Prostate gland (tissue), 2 donors: Measurements from ENCODE around the gene ANKRD11. TPM values are rescaled to one million over a fixed set of nuclear protein-coding genes. Genes with fewer than 3 reads are reported as not detected.

Source experiments
- DNase-seq: peaks from one replicate; pipeline ENCODE4 v3.0.0-alpha.2; 2019; ENCODE audit warnings: low spot score
- H3K27ac ChIP-seq, 2 donors: fragments of 200-600 bp; sonication (generic); 2 replicates each; pipeline ENCODE4 v1.5.1; 2017 to 2019
- H3K27me3 ChIP-seq: fragments of 200-600 bp; sonication (generic); replicated peaks from 2 replicates; pipeline ENCODE4 v1.5.1; 2019; ENCODE audit not compliant: insufficient read depth
- H3K36me3 ChIP-seq, 2 donors: fragments of 200-600 bp; sonication (generic); 1 replicate in 1 of 2; 2 replicates in 1 of 2; pipeline versions ENCODE4 v1.5.1 to v1.8.1; 2017 to 2019
- H3K4me1 ChIP-seq: fragments of 200-600 bp; sonication (generic); replicated peaks from 2 replicates; pipeline ENCODE4 v1.5.1; 2019
- H3K4me3 ChIP-seq, 2 donors: fragments of 200-600 bp; sonication (generic); 2 replicates each; pipeline ENCODE4 v1.5.1; 2017 to 2019
- H3K9me3 ChIP-seq: fragments of 200-600 bp; sonication (generic); 2 replicates; pipeline ENCODE4 v1.5.1; 2017
- POLR2A ChIP-seq: fragments of 450-650 bp; IDR thresholded peaks from one replicate; pipeline ENCODE4 v1.6.1; 2016; ENCODE audit warnings: antibody characterized with exemption, mild to moderate bottlenecking
- POLR2AphosphoS5 ChIP-seq: sonication (generic); formaldehyde crosslinking; IDR thresholded peaks from one replicate; pipeline ENCODE4 v1.6.1; 2017; ENCODE audit warnings: antibody characterized with exemption
- WGBS: methylation state at CpG from one replicate; pipeline ENCODE4 v1.1.5; 2018; 5-methylcytosine and 5-hydroxymethylcytosine counted together
- intact Hi-C: fragments of 100-400 bp; cut with DNase I; formaldehyde crosslinking; loops from one replicate; pipeline ENCODE4 v1.14.2; 2022
- total RNA-seq, 2 donors: library from RNA; depleted of rRNA; stranded (reverse); fragments of >200 nt; gene quantifications; one replicate each; pipeline ENCODE4 v1.1.0, GENCODE V29; 2016
- TF ChIP-seq, protein P1 (sequence below), 4 experiments: fragments of 200-600 bp in 2 of 4; fragments of 450-650 bp in 2 of 4; sonication (generic) in 2 of 4; IDR thresholded peaks; 1 replicate in 3 of 4; 2 replicates in 1 of 4; pipeline ENCODE4 v1.5.1; 2016 to 2019; ENCODE audit warnings: antibody characterized with exemption in 4 of 4, mild to moderate bottlenecking in 2 of 4, moderate library complexity in 2 of 4

The ANKRD11 gene
- total RNA-seq, 2 donors from 2014 or later: 66.2 to 143 TPM

DNA sequence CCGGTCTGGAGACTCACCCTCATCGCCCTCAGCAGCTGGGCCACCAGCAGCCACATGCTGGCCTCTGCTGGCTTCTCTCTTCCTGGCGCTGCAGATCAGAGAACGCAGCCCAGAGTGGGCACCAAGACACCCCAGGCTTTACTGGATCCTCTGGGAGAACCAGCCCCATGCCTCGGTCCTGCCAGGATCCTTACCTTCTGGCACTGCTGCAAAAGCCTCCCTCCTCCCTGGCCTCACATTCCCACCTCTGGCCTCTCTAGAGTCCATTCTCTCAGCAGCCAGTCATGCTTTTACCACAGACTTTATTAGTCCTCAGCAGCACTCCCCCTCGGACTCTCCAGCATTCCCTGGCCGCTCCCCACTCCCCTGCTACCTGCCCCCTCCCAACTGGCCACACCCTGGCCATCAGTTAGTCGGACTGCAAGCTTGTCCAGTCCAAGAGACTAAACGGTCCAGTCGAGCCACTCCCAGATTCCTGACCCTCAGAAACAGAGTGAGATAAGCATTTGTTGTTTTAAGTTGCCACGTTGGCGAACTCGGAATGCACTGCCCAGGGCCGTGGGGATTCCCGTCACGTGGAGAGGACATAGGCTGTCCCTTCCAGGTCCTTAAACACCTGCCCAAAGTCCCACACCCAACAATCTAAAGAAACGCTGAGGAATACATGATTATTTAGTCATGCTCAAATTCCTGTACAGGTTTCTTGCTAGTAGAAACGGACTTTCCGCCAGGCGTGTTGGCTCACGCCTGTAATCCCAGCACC, 11.9 kb upstream of the ANKRD11 start:
- DNase-seq: peak; percentile 29
- Histone ChIP-seq H3K4me1 (peaks cover 6% of the 10 kb centered on the region), H3K9me3 (no peaks in the 10 kb centered on the region), H3K27me3 (no peaks in the 10 kb centered on the region), H3K36me3 (no peaks in the 10 kb centered on the region), H3K27ac (no peak overlapping the region), H3K4me3 (no peak overlapping the region)
- TF ChIP-seq POLR2A (no peak), POLR2AphosphoS5 (no peak)
- TF ChIP-seq, protein P1, sequence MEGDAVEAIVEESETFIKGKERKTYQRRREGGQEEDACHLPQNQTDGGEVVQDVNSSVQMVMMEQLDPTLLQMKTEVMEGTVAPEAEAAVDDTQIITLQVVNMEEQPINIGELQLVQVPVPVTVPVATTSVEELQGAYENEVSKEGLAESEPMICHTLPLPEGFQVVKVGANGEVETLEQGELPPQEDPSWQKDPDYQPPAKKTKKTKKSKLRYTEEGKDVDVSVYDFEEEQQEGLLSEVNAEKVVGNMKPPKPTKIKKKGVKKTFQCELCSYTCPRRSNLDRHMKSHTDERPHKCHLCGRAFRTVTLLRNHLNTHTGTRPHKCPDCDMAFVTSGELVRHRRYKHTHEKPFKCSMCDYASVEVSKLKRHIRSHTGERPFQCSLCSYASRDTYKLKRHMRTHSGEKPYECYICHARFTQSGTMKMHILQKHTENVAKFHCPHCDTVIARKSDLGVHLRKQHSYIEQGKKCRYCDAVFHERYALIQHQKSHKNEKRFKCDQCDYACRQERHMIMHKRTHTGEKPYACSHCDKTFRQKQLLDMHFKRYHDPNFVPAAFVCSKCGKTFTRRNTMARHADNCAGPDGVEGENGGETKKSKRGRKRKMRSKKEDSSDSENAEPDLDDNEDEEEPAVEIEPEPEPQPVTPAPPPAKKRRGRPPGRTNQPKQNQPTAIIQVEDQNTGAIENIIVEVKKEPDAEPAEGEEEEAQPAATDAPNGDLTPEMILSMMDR (IDR thresholded peaks at IDR 0.05): no peak
- intact Hi-C loops: loop anchor here (10.0 kb wide), 1 partner anchor 257 kb away; no protein-coding TSS in a partner anchor
- 37% methylated on average over 21 of the region's 21 CpGs for WGBS

DNA sequence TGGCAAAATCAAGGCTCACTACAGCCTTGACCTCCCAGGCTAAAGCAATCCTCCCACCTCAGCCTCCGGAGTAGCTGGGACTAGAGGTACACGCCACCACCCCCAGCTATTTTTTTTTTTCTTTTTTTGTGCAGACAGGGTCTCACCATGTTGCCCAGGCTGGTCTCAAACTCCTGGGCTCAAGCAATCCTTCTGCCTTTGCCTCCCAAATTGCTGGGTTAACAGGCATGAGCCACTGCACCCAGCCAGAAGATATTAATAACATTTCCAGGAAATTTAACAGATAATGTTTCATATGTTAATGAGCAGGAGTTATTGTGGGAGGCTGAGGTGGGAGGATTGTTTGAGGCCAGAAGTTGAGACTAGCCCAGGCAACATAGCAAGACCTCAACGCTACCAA, 9.4 kb upstream of the ANKRD11 start:
- Histone ChIP-seq H3K27me3 (no peaks in the 10 kb centered on the region), H3K27ac (no peak overlapping the region), H3K4me3 (no peak overlapping the region), H3K4me1 (no peaks in the 10 kb centered on the region), H3K36me3 (no peaks in the 10 kb centered on the region), H3K9me3 (no peaks in the 10 kb centered on the region)
- TF ChIP-seq POLR2AphosphoS5 (no peak), POLR2A (no peak)
- TF ChIP-seq, protein P1 (IDR thresholded peaks at IDR 0.05): no peak
- 94% methylated on average over 3 of the region's 3 CpGs for WGBS
- intact Hi-C loops: loop anchor here (10.0 kb wide), 1 partner anchor 255 kb away; no protein-coding TSS in a partner anchor
- no peak for DNase-seq

- no peaks in the 10 kb centered on the region for H3K36me3 ChIP-seq
- WGBS: 62% methylated on average over 10 of the region's 10 CpGs
- TF ChIP-seq POLR2AphosphoS5 (peak; percentile 24), POLR2A (no peak)
- no peaks in the 10 kb centered on the region for H3K4me1 ChIP-seq
- no peak overlapping the region for H3K4me3 ChIP-seq
- intact Hi-C loops: no loop called here
- H3K27ac ChIP-seq: no peak overlapping the region
- H3K9me3 ChIP-seq: no peaks in the 10 kb centered on the region
- DNase-seq: no peak
- H3K27me3 ChIP-seq: no peaks in the 10 kb centered on the region
Measured at GRCh38 chr16:89498839-89499238, 8.5 kb upstream of the ANKRD11 start.

- Histone ChIP-seq H3K4me3 (no peak overlapping the region), H3K27me3 (no peaks in the 10 kb centered on the region), H3K9me3 (no peaks in the 10 kb centered on the region), H3K36me3 (no peaks in the 10 kb centered on the region), H3K27ac (no peak overlapping the region), H3K4me1 (peaks cover 6% of the 10 kb centered on the region)
- DNase-seq: no peak
- WGBS: 64% methylated on average over 3 of the region's 3 CpGs
- intact Hi-C loops: no loop called here
- TF ChIP-seq POLR2AphosphoS5 (no peak), POLR2A (no peak)
- TF ChIP-seq, protein P1 (IDR thresholded peaks at IDR 0.05): no peak
Measured at GRCh38 chr16:89495121-89495520, 4.8 kb upstream of the ANKRD11 start.

- Histone ChIP-seq H3K27ac (no peak overlapping the region), H3K36me3 (no peaks in the 10 kb centered on the region), H3K9me3 (no peaks in the 10 kb centered on the region), H3K4me1 (peaks cover 7% of the 10 kb centered on the region), H3K27me3 (no peaks in the 10 kb centered on the region), H3K4me3 (no peak overlapping the region)
- no peak for DNase-seq
- intact Hi-C loops: loop anchor here (5.0 kb wide), 1 partner anchor 146 kb away; no protein-coding TSS in a partner anchor
- TF ChIP-seq, protein P1 (IDR thresholded peaks at IDR 0.05): no peak
- TF ChIP-seq POLR2AphosphoS5 (no peak), POLR2A (no peak)
- 66% methylated on average over 5 of the region's 5 CpGs for WGBS
Measured at GRCh38 chr16:89493776-89494175, 3.4 kb upstream of the ANKRD11 start.
